ENCODE data around the gene MUSK. TPM values are rescaled to one million over a fixed set of nuclear protein-coding genes. Genes with fewer than 3 reads are reported as not detected.
A peak's percentile ranks its signal among the peaks of the same experiment; 100 is the strongest.

Gene MUSK
- total RNA-seq, 1 experiment from 2014 or later = not detected

GRCh38 chr9:110751971-110752370 lies 83.4 kb downstream of the MUSK start:
- peak overlapping the region; percentile 99 for H3K27ac ChIP-seq (ENCODE audit: low read length)
- H3K4me2 ChIP-seq (ENCODE audit: low read length) = peak overlapping the region; percentile 38
- peaks cover 10% of the 10 kb centered on the region for H3F3A ChIP-seq (ENCODE audit: low read length, unreplicated experiment)
- no peaks in the 10 kb centered on the region for H3K79me2 ChIP-seq (ENCODE audit: low read length)
- no peaks in the 10 kb centered on the region for H3K27me3 ChIP-seq (ENCODE audit: low read length)
- H3K9me3 ChIP-seq (ENCODE audit: low read length) = no peaks in the 10 kb centered on the region
- ChIA-PET POLR2A (ENCODE audit: unreplicated experiment) (no interaction called here), CTCF (no interaction called here)
- no TSS peak for BruUV-seq (replicated peaks)
- no peaks in the 10 kb centered on the region for H3K36me3 ChIP-seq (ENCODE audit: low read depth, low read length)
- peak overlapping the region; percentile 75 for H3K9ac ChIP-seq (ENCODE audit: low read length)
- TF ChIP-seq EZH2phosphoT487 (IDR thresholded peaks at IDR 0.05; ENCODE audit: borderline replicate concordance, low read length) (no peak), CTCF (conservative IDR thresholded peaks at IDR 0.05; ENCODE audit: low read depth, low read length) (no peak), EZH2 (IDR thresholded peaks at IDR 0.05; ENCODE audit: low read length, unreplicated experiment) (no peak)
- H2AFZ ChIP-seq (ENCODE audit: low read length) = no peak overlapping the region
- no peak for ATAC-seq
- DNase-seq = no peak
- intact Hi-C loops (cut with micrococcal nuclease) = loop anchor here (2.0 to 5.0 kb wide), 5 partner anchors 40 to 285 kb away; partner anchors contain the start of gene LPAR1
- no peak overlapping the region for H3K4me3 ChIP-seq (ENCODE audit: low read length)
- no peaks in the 10 kb centered on the region for H4K20me1 ChIP-seq (ENCODE audit: low read length)
- H3K9me2 ChIP-seq (replicated peaks; ENCODE audit: low read length) = no peaks in the 10 kb centered on the region
- H3K4me1 ChIP-seq (ENCODE audit: insufficient read depth, low read length) = peaks cover 50% of the 10 kb centered on the region

GRCh38 chr9:110752766-110753165 lies 84.2 kb downstream of the MUSK start:
- H3K4me1 ChIP-seq (ENCODE audit: insufficient read depth, low read length) = peaks cover 43% of the 10 kb centered on the region
- no peak overlapping the region for H2AFZ ChIP-seq (ENCODE audit: low read length)
- no peaks in the 10 kb centered on the region for H4K20me1 ChIP-seq (ENCODE audit: low read length)
- 0 out of 2 replicates have a peak overlapping the region, but pooled peaks have one; percentile 38 for H3K4me2 ChIP-seq (ENCODE audit: low read length)
- H3K27ac ChIP-seq (ENCODE audit: low read length) = peak overlapping the region; percentile 99
- intact Hi-C loops (cut with micrococcal nuclease) = loop anchor here (2.0 to 5.0 kb wide), 5 partner anchors 40 to 285 kb away; partner anchors contain the start of gene LPAR1
- CTCF ChIA-PET = no interaction called here
- ATAC-seq (peak; percentile 91), DNase-seq (peak; percentile 98)
- H3K9ac ChIP-seq (ENCODE audit: low read length) = peak overlapping the region; percentile 75
- TF ChIP-seq CTCF (conservative IDR thresholded peaks at IDR 0.05; ENCODE audit: low read depth, low read length) (no peak), EZH2 (IDR thresholded peaks at IDR 0.05; ENCODE audit: low read length, unreplicated experiment) (no peak), EZH2phosphoT487 (IDR thresholded peaks at IDR 0.05; ENCODE audit: borderline replicate concordance, low read length) (no peak)
- no peaks in the 10 kb centered on the region for H3K36me3 ChIP-seq (ENCODE audit: low read depth, low read length)
- H3K27me3 ChIP-seq (ENCODE audit: low read length) = no peaks in the 10 kb centered on the region
- H3K79me2 ChIP-seq (ENCODE audit: low read length) = no peaks in the 10 kb centered on the region
- no peaks in the 10 kb centered on the region for H3K9me3 ChIP-seq (ENCODE audit: low read length)
- H3F3A ChIP-seq (ENCODE audit: low read length, unreplicated experiment) = peaks cover 10% of the 10 kb centered on the region
- BruUV-seq (replicated peaks) = no TSS peak
- H3K4me3 ChIP-seq (ENCODE audit: low read length) = no peak overlapping the region
- no peaks in the 10 kb centered on the region for H3K9me2 ChIP-seq (replicated peaks; ENCODE audit: low read length)
- POLR2A ChIA-PET (ENCODE audit: unreplicated experiment) = no interaction called here

GRCh38 chr9:110753731-110754231 lies 85.2 kb downstream of the MUSK start:
- ChIA-PET CTCF (no interaction called here), POLR2A (ENCODE audit: unreplicated experiment) (no interaction called here)
- Histone ChIP-seq H3K9me2 (replicated peaks; ENCODE audit: low read length) (no peaks in the 10 kb centered on the region), H3K79me2 (ENCODE audit: low read length) (no peaks in the 10 kb centered on the region), H3K4me3 (ENCODE audit: low read length) (no peak overlapping the region), H4K20me1 (ENCODE audit: low read length) (no peaks in the 10 kb centered on the region), H3K9me3 (ENCODE audit: low read length) (no peaks in the 10 kb centered on the region), H2AFZ (ENCODE audit: low read length) (no peak overlapping the region), H3K36me3 (ENCODE audit: low read depth, low read length) (no peaks in the 10 kb centered on the region), H3K4me1 (ENCODE audit: insufficient read depth, low read length) (peaks cover 38% of the 10 kb centered on the region), H3K4me2 (ENCODE audit: low read length) (no peak overlapping the region), H3F3A (ENCODE audit: low read length, unreplicated experiment) (peaks cover 10% of the 10 kb centered on the region), H3K27ac (ENCODE audit: low read length) (peak overlapping the region; percentile 99), H3K27me3 (ENCODE audit: low read length) (no peaks in the 10 kb centered on the region), H3K9ac (ENCODE audit: low read length) (peak overlapping the region; percentile 54; the same call in 1 of the 2 replicates)
- no peak for ATAC-seq
- BruUV-seq (replicated peaks) = no TSS peak
- TF ChIP-seq EZH2phosphoT487 (IDR thresholded peaks at IDR 0.05; ENCODE audit: borderline replicate concordance, low read length) (no peak), CTCF (conservative IDR thresholded peaks at IDR 0.05; ENCODE audit: low read depth, low read length) (no peak), EZH2 (IDR thresholded peaks at IDR 0.05; ENCODE audit: low read length, unreplicated experiment) (no peak)
- intact Hi-C loops (cut with micrococcal nuclease) = loop anchor here (2.0 to 5.0 kb wide), 5 partner anchors 41 to 284 kb away; partner anchors contain the start of gene LPAR1
- no peak for DNase-seq

Measured in PC-3 (cell line).